NT2/D1 (cell line): ENCODE measurements around the gene BRD9.
A peak's percentile ranks its signal among the peaks of the same experiment; 100 is the strongest.

Source experiments
- DNase-seq: peaks from one replicate; pipeline ENCODE4 v3.0.0-alpha.2; 2011; ENCODE audit warnings: low read depth, low spot score
- H3K27me3 ChIP-seq: 2 replicates; pipeline ENCODE4 v1.6.0; 2011; ENCODE audit warnings: mild to moderate bottlenecking; ENCODE audit not compliant: insufficient read length, insufficient read depth
- H3K36me3 ChIP-seq: 2 replicates; pipeline ENCODE4 v1.6.1; 2011; ENCODE audit warnings: mild to moderate bottlenecking, low read length, mixed read lengths; ENCODE audit not compliant: insufficient read depth, insufficient read length
- H3K4me1 ChIP-seq: 2 replicates; pipeline ENCODE4 v1.5.1; 2011; ENCODE audit not compliant: insufficient read depth, insufficient read length
- H3K4me3 ChIP-seq: 2 replicates; pipeline ENCODE4 v1.5.1; 2011; ENCODE audit warnings: low read depth; ENCODE audit not compliant: insufficient read length
- H3K9ac ChIP-seq: 2 replicates; pipeline ENCODE4 v1.6.0; 2011; ENCODE audit warnings: low read depth; ENCODE audit not compliant: insufficient read length
- H3K9me3 ChIP-seq: 2 replicates; pipeline ENCODE4 v1.5.1; 2011; ENCODE audit warnings: mild to moderate bottlenecking, low read length; ENCODE audit not compliant: insufficient read depth
- SUZ12 ChIP-seq: IDR thresholded peaks from 2 replicates; pipeline ENCODE4 v1.6.1; 2011; ENCODE audit not compliant: insufficient read length, insufficient read depth; ENCODE audit errors: extremely low read depth
- YY1 ChIP-seq: IDR thresholded peaks from 2 replicates; pipeline ENCODE4 v1.6.1; 2011; ENCODE audit not compliant: insufficient read length, insufficient read depth
- ZNF274 ChIP-seq: IDR thresholded peaks from 2 replicates; pipeline ENCODE4 v1.6.1; 2011; ENCODE audit warnings: mild to moderate bottlenecking, low read depth, low read length

Gene BRD9

DNA sequence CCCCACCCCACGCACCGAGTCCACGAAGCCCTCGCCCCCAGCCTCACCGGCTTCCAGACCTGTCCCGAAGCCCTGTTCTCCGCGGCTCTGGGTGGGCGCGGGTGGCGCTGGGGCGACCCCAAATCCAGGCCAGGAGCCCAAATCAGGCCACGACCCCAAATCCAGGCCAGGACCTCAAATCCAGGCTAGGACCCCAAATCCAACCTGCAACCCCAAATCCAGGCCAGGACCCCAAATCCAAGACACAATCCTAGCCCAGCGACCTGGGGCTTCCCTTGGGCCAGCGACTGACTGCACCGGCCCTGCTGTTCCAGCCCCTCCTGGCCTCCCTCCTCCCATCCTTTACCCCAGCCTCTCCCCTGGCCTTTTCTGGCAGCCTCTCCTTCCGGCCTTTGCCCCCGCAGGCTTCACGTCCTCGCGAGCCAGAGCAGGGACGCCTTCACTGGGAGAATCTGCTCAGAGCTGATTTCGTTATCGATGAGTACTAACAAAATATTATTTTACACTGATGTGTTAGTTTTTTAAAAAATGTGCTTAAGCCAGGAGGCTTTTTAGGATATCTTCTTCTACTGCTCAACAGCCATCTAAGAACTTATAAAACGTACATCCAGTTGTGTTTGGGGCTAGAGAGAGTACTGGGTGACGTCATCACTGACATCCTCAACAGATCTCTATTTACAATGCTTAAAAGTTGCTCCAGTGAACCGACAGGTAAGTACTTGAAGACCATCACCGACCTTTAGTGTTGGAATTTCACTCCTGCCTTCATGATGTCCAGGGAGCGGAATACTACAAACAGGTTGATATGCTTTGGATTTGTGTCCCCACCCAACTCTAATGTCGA lies 34.8 kb upstream of the BRD9 start:
- Histone ChIP-seq H3K36me3 (peaks cover 15% of the 10 kb centered on the region), H3K9ac (no peak overlapping the region), H3K9me3 (peaks cover 8% of the 10 kb centered on the region; the same call in 1 of the 2 replicates), H3K27me3 (no peaks in the 10 kb centered on the region), H3K4me3 (no peak overlapping the region), H3K4me1 (no peaks in the 10 kb centered on the region)
- no peak for TF ChIP-seq SUZ12
- TF ChIP-seq YY1, result no peak
- no peak for TF ChIP-seq ZNF274
- no peak for DNase-seq

DNA sequence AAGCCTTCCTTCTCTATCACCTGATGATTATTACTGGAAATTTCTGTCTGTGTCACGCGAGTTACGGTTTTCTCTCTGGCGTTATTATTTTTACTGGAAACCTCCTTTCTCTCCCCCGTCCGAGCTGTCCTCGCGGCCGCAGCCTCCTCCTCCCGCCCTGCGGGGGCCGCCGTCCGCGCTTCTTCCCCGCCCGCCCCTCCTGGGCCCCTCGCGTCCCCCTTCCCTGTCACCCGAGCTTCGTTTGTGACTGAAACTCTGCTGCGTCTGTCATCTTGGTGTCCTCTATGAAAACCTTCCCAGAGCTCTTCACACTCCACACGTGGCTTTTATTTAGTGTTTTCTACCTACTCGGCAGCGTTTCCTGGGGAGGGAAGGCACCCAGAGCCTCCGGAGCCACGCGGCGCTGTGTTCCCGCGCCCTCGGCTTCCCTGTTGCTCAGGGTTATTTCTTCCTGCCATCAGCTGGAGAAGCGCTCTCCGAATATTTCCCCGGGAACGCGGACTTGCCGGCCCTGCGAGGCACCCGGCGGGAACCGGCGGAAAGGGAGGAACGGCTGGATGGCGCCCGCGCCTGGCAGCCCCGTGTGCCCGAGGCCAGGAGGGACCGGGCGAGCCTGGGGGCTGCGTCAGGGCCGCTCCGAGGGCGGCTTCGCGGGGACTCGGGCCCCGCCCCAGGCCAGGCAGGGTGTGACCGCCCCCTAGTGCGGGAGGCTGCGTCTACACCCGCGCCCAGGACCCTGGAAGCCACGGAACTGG lies 34.0 kb upstream of the BRD9 start:
- Histone ChIP-seq H3K27me3 (no peaks in the 10 kb centered on the region), H3K4me1 (no peaks in the 10 kb centered on the region), H3K36me3 (peaks cover 23% of the 10 kb centered on the region), H3K9ac (no peak overlapping the region), H3K4me3 (no peak overlapping the region), H3K9me3 (peaks cover 8% of the 10 kb centered on the region; the same call in 1 of the 2 replicates)
- TF ChIP-seq SUZ12 (no peak), ZNF274 (no peak), YY1 (no peak)
- DNase-seq, result no peak

DNA sequence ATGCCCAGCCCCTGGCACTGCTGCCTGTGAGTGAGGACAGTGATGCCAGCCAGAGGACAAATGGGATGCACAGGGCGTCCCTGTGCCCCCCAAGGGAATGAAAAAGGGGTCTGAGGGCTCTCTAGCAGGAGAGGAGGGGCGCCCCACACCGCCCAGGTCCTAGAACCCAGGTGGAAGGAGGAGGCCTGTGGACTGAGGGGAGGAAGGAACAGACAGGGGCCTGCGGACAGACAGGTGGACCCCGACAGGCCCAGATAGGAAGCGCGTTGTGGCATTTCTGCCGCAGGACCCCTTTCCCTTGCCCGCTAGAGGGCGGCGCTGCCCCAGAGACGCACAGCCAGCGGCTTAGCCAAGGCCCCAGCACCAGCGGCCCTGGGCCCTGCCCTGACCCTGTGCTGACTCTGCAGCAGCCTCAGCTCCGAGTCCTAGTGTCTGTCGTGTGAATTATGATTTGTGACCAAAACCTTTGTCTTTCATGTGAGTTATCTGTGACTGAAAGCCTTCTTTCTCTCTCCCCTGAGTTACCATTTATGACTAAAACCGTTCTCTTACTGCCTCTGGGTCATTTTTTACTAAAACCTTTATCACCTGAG lies 30.8 kb upstream of the BRD9 start:
- H3K36me3 ChIP-seq, result peaks cover 31% of the 10 kb centered on the region
- no peak for TF ChIP-seq ZNF274
- no peak for TF ChIP-seq SUZ12
- no peak for TF ChIP-seq YY1
- DNase-seq, result peak; percentile 60
- no peaks in the 10 kb centered on the region for H3K27me3 ChIP-seq
- H3K4me3 ChIP-seq, result no peak overlapping the region
- H3K9ac ChIP-seq, result no peak overlapping the region
- no peaks in the 10 kb centered on the region for H3K9me3 ChIP-seq
- H3K4me1 ChIP-seq, result peaks cover 3% of the 10 kb centered on the region

DNA sequence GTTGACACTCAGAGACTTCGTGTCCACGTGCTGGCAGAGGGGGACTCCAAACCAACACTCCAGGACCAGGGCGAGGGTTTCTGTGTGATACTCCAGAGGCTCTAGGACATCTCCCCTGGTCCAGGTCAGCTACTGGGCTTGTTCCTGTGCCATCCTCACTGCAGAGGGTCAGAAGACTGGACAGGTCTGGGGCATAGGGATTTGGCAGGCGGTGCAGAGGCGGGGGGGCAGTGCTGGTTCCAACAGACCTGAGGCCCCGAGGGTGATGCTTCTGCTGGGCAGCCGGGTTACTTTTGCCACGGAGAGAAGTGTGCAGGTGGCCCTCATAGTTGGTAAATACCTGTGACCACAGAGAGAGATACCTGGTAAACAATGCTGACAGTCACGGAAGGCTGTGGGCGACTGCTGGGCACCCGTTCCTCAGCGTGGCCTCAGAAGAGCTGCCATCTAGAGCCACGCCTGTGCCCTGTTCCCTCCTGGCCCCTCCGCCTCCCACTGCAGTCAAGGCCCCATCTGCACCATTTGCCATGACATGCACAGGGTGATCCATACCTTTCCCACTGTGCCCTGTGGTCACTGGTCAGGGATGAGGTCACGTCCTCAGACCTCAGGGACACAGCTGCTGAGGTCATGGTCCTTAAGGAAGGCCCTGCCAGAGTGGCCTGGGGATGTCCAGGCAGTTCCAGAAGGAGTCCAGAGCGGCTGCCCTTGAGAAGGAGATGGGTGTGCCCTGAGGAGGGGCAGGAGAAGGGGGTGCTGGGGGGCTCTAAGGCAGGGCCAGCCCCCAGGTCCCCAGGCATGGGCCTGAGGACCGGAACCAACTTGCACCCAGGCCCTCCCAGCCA lies 30.1 kb upstream of the BRD9 start:
- peaks cover 36% of the 10 kb centered on the region for H3K36me3 ChIP-seq
- H3K9ac ChIP-seq, result no peak overlapping the region
- H3K4me1 ChIP-seq, result peaks cover 3% of the 10 kb centered on the region
- no peak for DNase-seq
- TF ChIP-seq ZNF274 (no peak), YY1 (no peak), SUZ12 (no peak)
- no peak overlapping the region for H3K4me3 ChIP-seq
- no peaks in the 10 kb centered on the region for H3K9me3 ChIP-seq
- H3K27me3 ChIP-seq, result no peaks in the 10 kb centered on the region

DNA sequence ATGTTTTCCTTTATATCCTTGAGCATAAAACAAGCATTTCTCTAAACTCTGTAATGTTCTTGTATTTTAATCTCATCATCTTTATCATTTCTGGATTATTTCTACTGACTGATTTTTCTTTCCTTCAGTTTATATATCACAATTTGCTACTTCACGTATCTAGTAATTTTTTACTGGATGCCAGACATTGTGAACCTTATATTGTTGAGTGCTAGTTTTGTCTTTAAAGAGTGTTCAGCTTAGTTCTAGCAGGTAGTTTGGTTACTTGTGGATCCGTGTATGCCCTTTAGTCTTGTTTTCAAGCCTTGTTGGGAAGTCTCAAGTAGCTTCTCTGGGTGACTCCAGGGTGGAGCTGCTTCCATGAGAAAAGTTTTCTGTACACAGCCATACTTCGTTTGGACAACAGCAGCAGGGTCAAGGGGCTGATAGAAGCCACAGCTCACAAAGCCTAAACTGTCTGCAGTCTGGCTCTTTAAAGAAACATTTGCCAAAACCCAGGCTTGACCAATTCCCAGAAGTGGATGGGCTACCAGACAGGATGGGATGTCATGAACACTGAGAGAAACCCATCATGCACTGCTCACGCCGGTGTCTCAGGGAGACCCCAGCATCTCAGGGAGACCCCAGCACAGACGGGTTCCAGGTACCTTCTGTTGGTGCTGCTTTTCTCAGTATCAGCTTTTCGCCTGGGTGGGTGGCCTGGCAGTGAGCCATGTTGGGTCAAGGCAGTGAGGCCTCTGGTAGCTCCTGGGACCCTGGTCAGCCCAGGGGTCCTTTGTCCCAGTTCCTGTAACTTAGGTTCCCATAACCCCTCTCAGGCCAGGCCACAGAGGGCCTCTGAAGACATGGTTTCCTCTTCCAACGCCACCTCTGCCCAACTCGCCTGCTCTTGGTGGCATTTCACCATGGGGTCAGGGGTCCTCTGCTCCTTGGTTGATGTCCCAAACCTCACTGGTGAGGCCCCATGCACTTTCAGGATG lies 29.1 kb upstream of the BRD9 start:
- TF ChIP-seq YY1 (no peak), SUZ12 (no peak), ZNF274 (no peak)
- H3K4me1 ChIP-seq, result peaks cover 3% of the 10 kb centered on the region
- no peak for DNase-seq
- H3K36me3 ChIP-seq, result peaks cover 40% of the 10 kb centered on the region
- no peak overlapping the region for H3K9ac ChIP-seq
- H3K9me3 ChIP-seq, result no peaks in the 10 kb centered on the region
- no peak overlapping the region for H3K4me3 ChIP-seq
- no peaks in the 10 kb centered on the region for H3K27me3 ChIP-seq

DNA sequence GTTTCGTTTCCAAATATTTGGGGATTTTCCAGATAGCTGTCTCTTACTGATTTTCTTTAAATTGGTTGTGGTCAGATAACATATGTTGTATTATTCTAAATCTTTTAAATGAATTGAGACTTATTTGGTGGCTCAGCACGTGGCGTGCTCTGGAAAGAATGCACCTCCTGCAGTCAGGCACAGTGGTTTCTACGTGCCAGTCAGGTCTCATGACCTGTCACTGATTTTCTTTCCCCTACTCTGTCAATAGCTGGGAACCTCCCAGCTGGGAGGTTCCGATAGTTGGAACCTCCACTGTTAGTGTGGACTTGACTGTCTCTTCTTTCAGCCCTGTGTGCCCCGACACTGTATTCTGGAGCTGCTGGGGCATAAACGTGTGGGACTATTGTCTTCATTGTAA lies 27.7 kb upstream of the BRD9 start:
- no peaks in the 10 kb centered on the region for H3K9me3 ChIP-seq
- peaks cover 54% of the 10 kb centered on the region for H3K36me3 ChIP-seq
- no peaks in the 10 kb centered on the region for H3K27me3 ChIP-seq
- H3K9ac ChIP-seq, result no peak overlapping the region
- TF ChIP-seq ZNF274 (no peak), YY1 (no peak), SUZ12 (no peak)
- DNase-seq, result no peak
- peaks cover 3% of the 10 kb centered on the region for H3K4me1 ChIP-seq
- no peak overlapping the region for H3K4me3 ChIP-seq
